Coronary artery (tissue), 2 donors: Measurements from ENCODE around the gene SP2.
"Not testable (repeated sequence)": the region's sequence is repeated elsewhere in the genome, so short reads cannot be mapped to it uniquely, and the experiment has no call there.

Experiments
- DNase-seq: peaks from one replicate; pipeline ENCODE4 v3.0.0-alpha.2; 2017; ENCODE audit warnings: low spot score
- H3K27ac ChIP-seq, 2 donors: fragments of 200-600 bp; sonication (generic); one replicate each; pipeline ENCODE4 v1.5.1; 2016 to 2019
- H3K4me3 ChIP-seq: fragments of 200-600 bp; sonication (generic); 2 replicates; pipeline ENCODE4 v1.5.1; 2016; ENCODE audit warnings: mild to moderate bottlenecking, moderate library complexity
- CTCF ChIP-seq: fragments of 200-600 bp; sonication (generic); IDR thresholded peaks from one replicate; pipeline ENCODE4 v1.5.1; 2019; ENCODE audit warnings: antibody characterized with exemption

SP2 gene

GRCh38 chr17:47934856-47935255, 38.8 kb downstream of the SP2 start:
- Histone ChIP-seq H3K27ac (no peak overlapping the region), H3K4me3 (no peak overlapping the region)
- no peak for TF ChIP-seq CTCF
- no peak for DNase-seq

GRCh38 chr17:47935468-47935867, 39.4 kb downstream of the SP2 start:
- DNase-seq, H3K4me3 ChIP-seq, H3K27ac ChIP-seq: not testable (repeated sequence)

- no peak overlapping the region for H3K4me3 ChIP-seq
- no peak for TF ChIP-seq CTCF
- no peak overlapping the region for H3K27ac ChIP-seq
- no peak for DNase-seq
Measured at GRCh38 chr17:47935961-47936360, 39.9 kb downstream of the SP2 start.

- no peak for DNase-seq
- no peak for TF ChIP-seq CTCF
- Histone ChIP-seq H3K4me3 (no peak overlapping the region), H3K27ac (no peak overlapping the region)
Measured at GRCh38 chr17:47937941-47938340, 41.9 kb downstream of the SP2 start.

- Histone ChIP-seq H3K27ac (peak within 1 kb of the TSS; percentile 66 to 88), H3K4me3 (peak within 1 kb of the TSS; percentile 87)
- DNase-seq: peak; percentile 98
- no peak for TF ChIP-seq CTCF
Measured at GRCh38 chr17:47941246-47942095, 45.4 kb downstream of the SP2 start, which contains the start of gene PNPO. Gene PNPO, plus strand, starts transcription at chr17:47941571. Its CDS starts 105 bp downstream, at chr17:47941676.

- no peak for TF ChIP-seq CTCF
- DNase-seq: no peak
- peak overlapping the region; percentile 87 for H3K4me3 ChIP-seq
- H3K27ac ChIP-seq: peak overlapping the region; percentile 66 to 88
Measured at GRCh38 chr17:47942096-47942510, 46.1 kb downstream of the SP2 start.

- no peak overlapping the region for H3K27ac ChIP-seq
- no peak for DNase-seq
- peak overlapping the region; percentile 87 for H3K4me3 ChIP-seq
- TF ChIP-seq CTCF: no peak
Measured at GRCh38 chr17:47942568-47942967, 46.5 kb downstream of the SP2 start.
